SK-MEL-5 (cell line): ENCODE results near the gene SDHB. TPM values are rescaled to one million over a fixed set of nuclear protein-coding genes. Genes with fewer than 3 reads are reported as not detected.

Experiments used
- DNase-seq: peaks from one replicate; pipeline ENCODE4 v3.0.0-alpha.2; 2016; ENCODE audit warnings: low read depth, low spot score
- in situ Hi-C: cut with HindIII; loops from 2 replicates; pipeline ENCODE4 v1.10.0; 2016; ENCODE audit warnings: low sequenced_read_pairs, high pct_unique_total_duplicates, low pct_unique_long_range_greater_than_20kb
- total RNA-seq: library from RNA; depleted of rRNA; stranded (reverse); fragments of >200 nt; shearing (Covaris generic); gene quantifications from 2 replicates; pipeline ENCODE4 v1.2.3, GENCODE V29; 2014

Gene SDHB
- total RNA-seq, 1 experiment from 2014 or later: 356 TPM

GRCh38 chr1:17027403-17027802, 26.4 kb downstream of the SDHB start:
- in situ Hi-C loops: no loop called here
- no peak for DNase-seq

- in situ Hi-C loops: no loop called here
Observed at GRCh38 chr1:17024721-17025120, 29.1 kb downstream of the SDHB start.

GRCh38 chr1:17023573-17023972, 30.3 kb downstream of the SDHB start:
- in situ Hi-C loops: no loop called here
- no peak for DNase-seq

More at GRCh38 chr1:17024721-17025120, 29.1 kb downstream of the SDHB start:
- no peak for DNase-seq

- in situ Hi-C loops: no loop called here
- no peak for DNase-seq
Observed at GRCh38 chr1:17023102-17023501, 30.7 kb downstream of the SDHB start.

- no peak for DNase-seq
- in situ Hi-C loops: no loop called here
Observed at GRCh38 chr1:17021896-17022295, 31.9 kb downstream of the SDHB start.

- DNase-seq: no peak
- in situ Hi-C loops: no loop called here
Observed at GRCh38 chr1:17020502-17020901, 33.3 kb downstream of the SDHB start.

- no peak for DNase-seq
- in situ Hi-C loops: no loop called here
Observed at GRCh38 chr1:17018849-17019248, 35.0 kb downstream of the SDHB start.

GRCh38 chr1:17017435-17017834, 36.4 kb downstream of the SDHB start:
- no peak for DNase-seq
- in situ Hi-C loops: no loop called here

GRCh38 chr1:17016317-17016661, 37.5 kb downstream of the SDHB start:
- in situ Hi-C loops: no loop called here
- DNase-seq: peak; percentile 82

GRCh38 chr1:17014671-17015567, 38.9 kb downstream of the SDHB start:
- in situ Hi-C loops: no loop called here
- no peak for DNase-seq

GRCh38 chr1:17013491-17014320, 40.1 kb downstream of the SDHB start:
- in situ Hi-C loops: no loop called here
- DNase-seq: no peak

- in situ Hi-C loops: no loop called here
Observed at GRCh38 chr1:17012775-17013490, 40.9 kb downstream of the SDHB start.

GRCh38 chr1:17011439-17012307, 42.2 kb downstream of the SDHB start, which contains the start of gene ATP13A2:
Gene ATP13A2 (minus strand): TSS chr1:17011928. CDS start chr1:17011738, 190 bp downstream.
- in situ Hi-C loops: no loop called here

More at GRCh38 chr1:17012775-17013490, 40.9 kb downstream of the SDHB start:
- DNase-seq: no peak

GRCh38 chr1:17011092-17011438, 42.8 kb downstream of the SDHB start:
- no peak for DNase-seq
- in situ Hi-C loops: no loop called here

More at GRCh38 chr1:17011439-17012307, 42.2 kb downstream of the SDHB start, which contains the start of gene ATP13A2:
- peak; percentile 71 for DNase-seq

- no peak for DNase-seq
- in situ Hi-C loops: no loop called here
Observed at GRCh38 chr1:17009706-17010105, 44.1 kb downstream of the SDHB start.

- in situ Hi-C loops: no loop called here
Observed at GRCh38 chr1:17008208-17008855, 45.5 kb downstream of the SDHB start.

GRCh38 chr1:17007121-17007520, 46.7 kb downstream of the SDHB start:
- in situ Hi-C loops: no loop called here
- DNase-seq: no peak

More at GRCh38 chr1:17008208-17008855, 45.5 kb downstream of the SDHB start:
- DNase-seq: no peak
